Prostate gland (tissue), 2 donors: ENCODE results near the gene ZNF414. TPM values are rescaled to one million over a fixed set of nuclear protein-coding genes. Genes with fewer than 3 reads are reported as not detected.

Source experiments
- DNase-seq: peaks from one replicate; pipeline ENCODE4 v3.0.0-alpha.2; 2019; ENCODE audit warnings: low spot score
- H3K27ac ChIP-seq, 2 donors: fragments of 200-600 bp; sonication (generic); 2 replicates each; pipeline ENCODE4 v1.5.1; 2017 to 2019
- H3K27me3 ChIP-seq: fragments of 200-600 bp; sonication (generic); replicated peaks from 2 replicates; pipeline ENCODE4 v1.5.1; 2019; ENCODE audit not compliant: insufficient read depth
- H3K36me3 ChIP-seq, 2 donors: fragments of 200-600 bp; sonication (generic); 1 replicate in 1 of 2; 2 replicates in 1 of 2; pipeline versions ENCODE4 v1.5.1 to v1.8.1; 2017 to 2019
- H3K4me1 ChIP-seq: fragments of 200-600 bp; sonication (generic); replicated peaks from 2 replicates; pipeline ENCODE4 v1.5.1; 2019
- H3K4me3 ChIP-seq, 2 donors: fragments of 200-600 bp; sonication (generic); 2 replicates each; pipeline ENCODE4 v1.5.1; 2017 to 2019
- H3K9me3 ChIP-seq: fragments of 200-600 bp; sonication (generic); 2 replicates; pipeline ENCODE4 v1.5.1; 2017
- POLR2A ChIP-seq: fragments of 450-650 bp; IDR thresholded peaks from one replicate; pipeline ENCODE4 v1.6.1; 2016; ENCODE audit warnings: antibody characterized with exemption, mild to moderate bottlenecking
- POLR2AphosphoS5 ChIP-seq: sonication (generic); formaldehyde crosslinking; IDR thresholded peaks from one replicate; pipeline ENCODE4 v1.6.1; 2017; ENCODE audit warnings: antibody characterized with exemption
- WGBS: methylation state at CpG from one replicate; pipeline ENCODE4 v1.1.5; 2018; 5-methylcytosine and 5-hydroxymethylcytosine counted together
- intact Hi-C: fragments of 100-400 bp; cut with DNase I; formaldehyde crosslinking; loops from one replicate; pipeline ENCODE4 v1.14.2; 2022
- total RNA-seq, 2 donors: library from RNA; depleted of rRNA; stranded (reverse); fragments of >200 nt; gene quantifications; one replicate each; pipeline ENCODE4 v1.1.0, GENCODE V29; 2016
- TF ChIP-seq, protein P1 (sequence below), 4 experiments: fragments of 200-600 bp in 2 of 4; fragments of 450-650 bp in 2 of 4; sonication (generic) in 2 of 4; IDR thresholded peaks; 1 replicate in 3 of 4; 2 replicates in 1 of 4; pipeline ENCODE4 v1.5.1; 2016 to 2019; ENCODE audit warnings: antibody characterized with exemption in 4 of 4, mild to moderate bottlenecking in 2 of 4, moderate library complexity in 2 of 4

ZNF414 gene
- total RNA-seq, 2 donors from 2014 or later: 24.4 to 59.5 TPM

DNA sequence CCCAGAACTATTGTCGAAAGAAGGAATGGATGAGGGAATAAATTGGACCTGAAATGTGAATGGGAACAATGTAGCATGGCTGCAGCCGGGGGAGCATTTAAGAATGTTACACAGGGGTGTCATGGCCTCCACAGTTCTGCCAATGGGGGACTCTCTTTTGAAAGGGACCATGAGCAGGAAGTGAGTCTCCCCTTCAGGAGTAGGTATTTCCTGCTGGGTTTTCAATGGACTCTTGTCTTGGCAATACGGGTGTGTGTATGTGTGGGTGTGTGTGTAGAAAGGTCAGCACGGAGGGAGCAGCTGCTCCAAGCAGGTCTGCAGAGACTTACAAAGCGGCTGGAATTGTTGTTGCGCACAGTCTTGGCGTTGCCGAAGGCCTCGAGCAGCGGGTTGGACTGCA lies 38.8 kb upstream of the ZNF414 start:
- no peak for TF ChIP-seq POLR2AphosphoS5
- TF ChIP-seq, protein P1, sequence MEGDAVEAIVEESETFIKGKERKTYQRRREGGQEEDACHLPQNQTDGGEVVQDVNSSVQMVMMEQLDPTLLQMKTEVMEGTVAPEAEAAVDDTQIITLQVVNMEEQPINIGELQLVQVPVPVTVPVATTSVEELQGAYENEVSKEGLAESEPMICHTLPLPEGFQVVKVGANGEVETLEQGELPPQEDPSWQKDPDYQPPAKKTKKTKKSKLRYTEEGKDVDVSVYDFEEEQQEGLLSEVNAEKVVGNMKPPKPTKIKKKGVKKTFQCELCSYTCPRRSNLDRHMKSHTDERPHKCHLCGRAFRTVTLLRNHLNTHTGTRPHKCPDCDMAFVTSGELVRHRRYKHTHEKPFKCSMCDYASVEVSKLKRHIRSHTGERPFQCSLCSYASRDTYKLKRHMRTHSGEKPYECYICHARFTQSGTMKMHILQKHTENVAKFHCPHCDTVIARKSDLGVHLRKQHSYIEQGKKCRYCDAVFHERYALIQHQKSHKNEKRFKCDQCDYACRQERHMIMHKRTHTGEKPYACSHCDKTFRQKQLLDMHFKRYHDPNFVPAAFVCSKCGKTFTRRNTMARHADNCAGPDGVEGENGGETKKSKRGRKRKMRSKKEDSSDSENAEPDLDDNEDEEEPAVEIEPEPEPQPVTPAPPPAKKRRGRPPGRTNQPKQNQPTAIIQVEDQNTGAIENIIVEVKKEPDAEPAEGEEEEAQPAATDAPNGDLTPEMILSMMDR (IDR thresholded peaks at IDR 0.05): no peak
- TF ChIP-seq POLR2A: no peak
- Histone ChIP-seq H3K9me3 (no peaks in the 10 kb centered on the region), H3K4me3 (no peak overlapping the region), H3K27me3 (no peaks in the 10 kb centered on the region), H3K27ac (no peak overlapping the region), H3K36me3 (no peaks in the 10 kb centered on the region), H3K4me1 (no peaks in the 10 kb centered on the region)
- WGBS: 69% methylated on average over 10 of the region's 10 CpGs
- DNase-seq: no peak
- intact Hi-C loops: no loop called here

DNA sequence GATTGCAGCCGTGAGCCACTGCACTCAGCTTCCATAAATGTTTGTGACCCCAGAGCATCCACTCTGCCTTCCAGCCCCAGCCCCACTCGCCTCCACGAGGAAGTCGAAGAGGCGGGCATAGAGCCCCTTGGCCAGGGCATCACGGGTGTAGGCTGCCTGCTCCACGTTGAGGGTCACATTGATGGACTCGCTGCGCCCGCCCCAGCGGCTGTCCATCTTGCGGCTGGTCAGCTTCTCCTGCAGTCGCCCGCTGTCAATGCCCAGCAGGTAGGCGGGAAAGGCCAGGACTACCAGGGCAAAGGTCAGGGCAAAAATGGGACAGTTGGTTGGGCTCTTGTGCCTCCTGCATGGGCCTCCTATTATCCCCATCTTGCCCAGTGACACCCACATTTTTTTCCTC lies 36.1 kb upstream of the ZNF414 start:
- TF ChIP-seq, protein P1 (IDR thresholded peaks at IDR 0.05): no peak
- TF ChIP-seq POLR2AphosphoS5: no peak
- H3K36me3 ChIP-seq: no peaks in the 10 kb centered on the region

DNA sequence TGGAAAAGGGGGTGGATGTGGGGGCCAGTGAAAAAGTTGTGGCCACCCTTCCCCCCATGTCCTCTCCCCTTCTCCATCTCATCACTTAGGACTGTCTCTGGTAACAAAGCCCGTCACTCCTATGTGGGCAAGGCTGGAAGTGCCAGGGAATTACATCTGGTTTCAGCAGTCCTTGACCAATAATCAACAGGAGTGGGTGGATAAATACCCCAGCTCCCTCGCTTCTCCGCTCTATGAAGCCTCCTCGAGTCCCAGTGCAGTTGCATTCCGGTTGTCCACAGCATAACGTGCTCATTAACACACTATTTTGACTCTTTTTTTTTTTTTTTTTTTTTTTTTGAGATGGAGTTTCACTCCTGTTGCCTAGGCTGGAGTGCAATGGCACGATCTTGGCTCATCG lies 31.8 kb upstream of the ZNF414 start:
- H3K36me3 ChIP-seq: no peaks in the 10 kb centered on the region
- intact Hi-C loops: no loop called here
- H3K9me3 ChIP-seq: no peaks in the 10 kb centered on the region
- H3K4me3 ChIP-seq: no peak overlapping the region
- no peaks in the 10 kb centered on the region for H3K27me3 ChIP-seq
- 97% methylated on average over 8 of the region's 8 CpGs for WGBS
- TF ChIP-seq, protein P1 (IDR thresholded peaks at IDR 0.05): no peak
- TF ChIP-seq POLR2A: no peak
- no peak for TF ChIP-seq POLR2AphosphoS5
- no peak for DNase-seq
- no peaks in the 10 kb centered on the region for H3K4me1 ChIP-seq
- H3K27ac ChIP-seq: no peak overlapping the region

More for the DNA sequence above, 36.1 kb upstream of the ZNF414 start:
- Histone ChIP-seq H3K27ac (no peak overlapping the region), H3K4me1 (no peaks in the 10 kb centered on the region), H3K9me3 (no peaks in the 10 kb centered on the region), H3K27me3 (no peaks in the 10 kb centered on the region), H3K4me3 (no peak overlapping the region)
- intact Hi-C loops: no loop called here
- no peak for DNase-seq
- 94% methylated on average over 15 of the region's 15 CpGs for WGBS

DNA sequence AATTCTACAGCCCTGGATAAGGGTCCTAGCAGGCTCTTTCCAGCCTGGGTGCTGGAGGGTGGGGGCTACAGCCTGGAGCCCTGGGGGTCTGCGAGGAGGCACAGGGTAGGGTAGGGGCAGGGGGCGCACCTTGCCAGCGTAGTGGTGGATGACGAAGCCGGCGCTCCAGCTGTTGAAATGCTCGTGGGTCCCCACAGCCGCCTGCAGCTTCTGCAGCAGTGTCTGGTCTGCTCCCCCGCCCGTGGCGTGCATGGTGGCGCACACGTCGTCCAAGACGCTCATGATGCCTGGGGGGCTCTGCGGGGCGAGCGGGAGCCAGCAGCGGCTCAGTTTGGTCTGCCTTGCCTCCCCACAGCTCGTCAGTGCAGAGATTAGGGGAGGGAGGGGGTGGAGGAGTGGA lies 30.2 kb upstream of the ZNF414 start:
- intact Hi-C loops: no loop called here
- no peak overlapping the region for H3K4me3 ChIP-seq
- no peak overlapping the region for H3K27ac ChIP-seq
- 94% methylated on average over 18 of the region's 20 CpGs for WGBS
- H3K4me1 ChIP-seq: no peaks in the 10 kb centered on the region
- no peak for DNase-seq
- no peaks in the 10 kb centered on the region for H3K27me3 ChIP-seq
- TF ChIP-seq POLR2AphosphoS5 (no peak), POLR2A (no peak)
- TF ChIP-seq, protein P1 (IDR thresholded peaks at IDR 0.05): no peak
- no peaks in the 10 kb centered on the region for H3K9me3 ChIP-seq
- H3K36me3 ChIP-seq: no peaks in the 10 kb centered on the region

DNA sequence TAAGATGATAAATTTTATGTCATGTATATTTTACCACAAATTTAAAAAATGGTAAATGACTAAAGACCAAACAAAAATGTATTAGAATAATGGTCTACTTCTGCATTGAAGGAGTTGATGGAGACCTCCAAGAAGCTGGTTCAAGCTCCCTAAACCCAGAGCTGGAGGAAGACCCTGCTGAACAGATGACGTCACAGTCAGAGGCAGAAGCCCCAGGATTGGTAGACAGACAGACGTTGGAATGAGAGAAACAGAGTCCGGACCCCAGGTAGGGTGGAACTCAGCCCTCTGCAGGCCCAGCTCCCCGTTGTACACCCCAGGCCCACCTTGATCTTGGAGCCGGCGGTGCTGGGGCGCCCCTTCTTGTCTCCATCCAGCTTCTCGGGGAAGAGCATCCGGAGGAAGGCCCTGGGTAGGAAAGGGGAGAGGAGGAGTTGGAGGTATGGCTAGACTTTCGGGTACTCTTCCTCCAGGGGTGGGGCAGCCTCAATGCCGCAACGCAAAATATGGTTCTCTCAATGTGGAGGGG lies 25.7 kb upstream of the ZNF414 start:
- no peak for DNase-seq
- 94% methylated on average over 12 of the region's 12 CpGs for WGBS
- no peak overlapping the region for H3K27ac ChIP-seq
- intact Hi-C loops: no loop called here
- no peaks in the 10 kb centered on the region for H3K9me3 ChIP-seq
- TF ChIP-seq, protein P1 (IDR thresholded peaks at IDR 0.05): no peak
- TF ChIP-seq POLR2A: no peak
- TF ChIP-seq POLR2AphosphoS5: no peak
- no peaks in the 10 kb centered on the region for H3K36me3 ChIP-seq
- H3K4me3 ChIP-seq: no peak overlapping the region
- no peaks in the 10 kb centered on the region for H3K4me1 ChIP-seq
- H3K27me3 ChIP-seq: no peaks in the 10 kb centered on the region
